C4-2B (cell line): ENCODE measurements around the gene KATNAL1.

ENCODE experiments used
- CTCF ChIP-seq: fragments of 450-650 bp; conservative IDR thresholded peaks from 2 replicates; pipeline ENCODE4 v1.5.1; 2017; ENCODE audit warnings: mild to moderate bottlenecking
- ZFX ChIP-seq: fragments of 450-650 bp; IDR thresholded peaks from 2 replicates; pipeline ENCODE4 v1.6.1; 2017

GRCh38 chr13:30321256-30321655, 13.9 kb upstream of the KATNAL1 start:
- TF ChIP-seq CTCF (no peak), ZFX (no peak)
